HG03469 (cell line): ENCODE data around the gene NF2.

Source experiments
- ATAC-seq: cut with Tn5 transposase; IDR thresholded peaks from one replicate; pipeline ENCODE4 v1.9.1; 2021; ENCODE audit warnings: mild to moderate bottlenecking, moderate library complexity, moderate number of reproducible peaks; ENCODE audit not compliant: unreplicated experiment

The NF2 gene

GRCh38 chr22:29629903-29630516 is 26.6 kb downstream of the NF2 start:
- no peak for ATAC-seq

- no peak for ATAC-seq
Measured at GRCh38 chr22:29630987-29631386, 27.6 kb downstream of the NF2 start.

- no peak for ATAC-seq
Measured at GRCh38 chr22:29631725-29632124, 28.3 kb downstream of the NF2 start.

GRCh38 chr22:29632672-29633071 is 29.2 kb downstream of the NF2 start:
- no peak for ATAC-seq

GRCh38 chr22:29633514-29634312 is 30.3 kb downstream of the NF2 start:
- no peak for ATAC-seq

GRCh38 chr22:29634847-29635246 is 31.4 kb downstream of the NF2 start:
- no peak for ATAC-seq

- no peak for ATAC-seq
Measured at GRCh38 chr22:29635734-29636357, 32.4 kb downstream of the NF2 start.

GRCh38 chr22:29636751-29637150 is 33.3 kb downstream of the NF2 start:
- ATAC-seq, result no peak

GRCh38 chr22:29637181-29637580 is 33.7 kb downstream of the NF2 start:
- no peak for ATAC-seq

- no peak for ATAC-seq
Measured at GRCh38 chr22:29638678-29639077, 35.2 kb downstream of the NF2 start.

GRCh38 chr22:29639096-29639495 is 35.7 kb downstream of the NF2 start:
- ATAC-seq, result no peak

GRCh38 chr22:29641042-29641699 is 37.7 kb downstream of the NF2 start:
- ATAC-seq, result no peak

- no peak for ATAC-seq
Measured at GRCh38 chr22:29641700-29642330, 38.4 kb downstream of the NF2 start.

- no peak for ATAC-seq
Measured at GRCh38 chr22:29642694-29643093, 39.3 kb downstream of the NF2 start.

- no peak for ATAC-seq
Measured at GRCh38 chr22:29647954-29648737, 44.7 kb downstream of the NF2 start.

GRCh38 chr22:29650370-29650769 is 46.9 kb downstream of the NF2 start:
- no peak for ATAC-seq

GRCh38 chr22:29651652-29652051 is 48.2 kb downstream of the NF2 start:
- no peak for ATAC-seq

GRCh38 chr22:29654420-29654819 is 51.0 kb downstream of the NF2 start:
- ATAC-seq, result no peak

GRCh38 chr22:29654882-29655281 is 51.4 kb downstream of the NF2 start:
- no peak for ATAC-seq

GRCh38 chr22:29658176-29658575 is 54.7 kb downstream of the NF2 start:
- ATAC-seq, result no peak
